Motor neuron (in vitro differentiated cells): ENCODE measurements around the gene SYNJ2. TPM values are rescaled to one million over a fixed set of nuclear protein-coding genes. Genes with fewer than 3 reads are reported as not detected.

ENCODE experiments used
- ATAC-seq, 8 experiments: fragments of 200-7000 bp; cut with Tn5 transposase; replicated peaks in 6 of 8; 2 replicates each; pipeline ENCODE4 v1.8.0; 2021; ENCODE audit warnings: mild to moderate bottlenecking in 8 of 8, moderate library complexity in 8 of 8
- H3K27ac ChIP-seq, 2 donors: fragments of 250-450 bp; sonication (Bioruptor Pico); 2 replicates each; pipeline ENCODE4 v1.9.0; 2021; ENCODE audit warnings: antibody characterized with exemption in 2 of 2, mild to moderate bottlenecking in 2 of 2, moderate library complexity in 1 of 2
- H3K4me1 ChIP-seq, 2 donors: fragments of 250-450 bp; sonication (Bioruptor Pico); replicated peaks in 1 of 2; 2 replicates each; pipeline ENCODE4 v1.6.1; 2021; ENCODE audit warnings: antibody characterized with exemption in 2 of 2, mild to moderate bottlenecking in 2 of 2, moderate library complexity in 1 of 2
- H3K4me3 ChIP-seq, 5 donors: fragments of 250-450 bp; sonication (Bioruptor Pico); 2 replicates each; pipeline ENCODE4 v1.9.0; 2021; ENCODE audit warnings: antibody characterized with exemption in 5 of 5, mild to moderate bottlenecking in 5 of 5, moderate library complexity in 4 of 5
- WGBS, 10 experiments: fragments of 450-650 bp; shearing (Covaris generic); methylation state at CpG; one replicate each; pipeline ENCODE4 v1.0.0; 2022; 5-methylcytosine and 5-hydroxymethylcytosine counted together
- in situ Hi-C, 9 experiments: fragments of 400-800 bp; cut with MboI; loops; one replicate each; pipeline ENCODE4 v1.15.0; 2021; ENCODE audit warnings: low sequenced_read_pairs in 9 of 9, low pct_unique_long_range_greater_than_20kb in 2 of 9; ENCODE audit not compliant: unreplicated experiment in 9 of 9
- total RNA-seq, 8 experiments: library from RNA; unstranded; fragments of 300-600 nt; gene quantifications; 2 replicates each; pipeline versions ENCODE4 v1.2.3 to v1.2.4, GENCODE V29; 2022

SYNJ2 gene
- total RNA-seq, 8 experiments from 2014 or later = 0.60 to 35.5 (median 2.2) TPM

- in situ Hi-C loops = loop anchor here in 1 of 9 experiments (25.0 kb wide), 1 partner anchor 752 kb away; the partner anchor contains the start of gene TMEM242
- H3K27ac ChIP-seq = no peak overlapping the region
- 80 to 100% (median 94%) methylated on average over 1 to 7 of the region's 24 CpGs; no CpG with 5 or more reads in 4 of the 10 experiments for WGBS, 10 experiments
- no peak for ATAC-seq
- no peaks in the 10 kb centered on the region for H3K4me1 ChIP-seq
- H3K4me3 ChIP-seq = no peak overlapping the region
Measured at GRCh38 chr6:158064725-158065251, 83.1 kb downstream of the SYNJ2 start.

GRCh38 chr6:158066136-158066781, 84.6 kb downstream of the SYNJ2 start:
- in situ Hi-C loops = loop anchor here in 1 of 9 experiments (25.0 kb wide), 1 partner anchor 754 kb away; the partner anchor contains the start of gene TMEM242
- ATAC-seq = no peak
- Histone ChIP-seq H3K4me3 (no peak overlapping the region), H3K4me1 (no peaks in the 10 kb centered on the region), H3K27ac (no peak overlapping the region)
- 89 to 100% (median 91%) methylated on average over 6 to 21 of the region's 23 CpGs; no CpG with 5 or more reads in 3 of the 10 experiments for WGBS, 10 experiments

GRCh38 chr6:158067436-158068015, 85.9 kb downstream of the SYNJ2 start:
- Histone ChIP-seq H3K4me3 (no peak overlapping the region), H3K27ac (no peak overlapping the region), H3K4me1 (peaks cover 0 to 2% of the 10 kb centered on the region in 2 donors)
- in situ Hi-C loops = loop anchor here in 1 of 9 experiments (25.0 kb wide), 1 partner anchor 755 kb away; the partner anchor contains the start of gene TMEM242
- 80 to 100% (median 95%) methylated on average over 2 to 7 of the region's 10 CpGs; no CpG with 5 or more reads in 2 of the 10 experiments for WGBS, 10 experiments
- ATAC-seq = no peak

- peaks cover 0 to 2% of the 10 kb centered on the region in 2 donors for H3K4me1 ChIP-seq
- H3K27ac ChIP-seq = no peak overlapping the region
- ATAC-seq = no peak
- H3K4me3 ChIP-seq = no peak overlapping the region
- in situ Hi-C loops = loop anchor here in 1 of 9 experiments (25.0 kb wide), 1 partner anchor 756 kb away; the partner anchor contains the start of gene TMEM242
- WGBS, 10 experiments = 67 to 100% (median 86%) methylated on average over 1 to 8 of the region's 10 CpGs; no CpG with 5 or more reads in 1 of the 10 experiments
Measured at GRCh38 chr6:158068156-158068892, 86.7 kb downstream of the SYNJ2 start.

GRCh38 chr6:158068893-158069799, 87.5 kb downstream of the SYNJ2 start:
- H3K27ac ChIP-seq = no peak overlapping the region

GRCh38 chr6:158069800-158070195, 88.1 kb downstream of the SYNJ2 start:
- WGBS, 10 experiments = 49 to 100% (median 78%) methylated on average over 1 to 5 of the region's 6 CpGs; no CpG with 5 or more reads in 2 of the 10 experiments
- Histone ChIP-seq H3K27ac (no peak overlapping the region), H3K4me3 (no peak overlapping the region), H3K4me1 (peaks cover 0 to 2% of the 10 kb centered on the region in 2 donors)
- ATAC-seq = no peak
- in situ Hi-C loops = loop anchor here in 1 of 9 experiments (25.0 kb wide), 1 partner anchor 757 kb away; the partner anchor contains the start of gene TMEM242

More at GRCh38 chr6:158068893-158069799, 87.5 kb downstream of the SYNJ2 start:
- Histone ChIP-seq H3K4me1 (peaks cover 0 to 2% of the 10 kb centered on the region in 2 donors), H3K4me3 (no peak overlapping the region)
- in situ Hi-C loops = loop anchor here in 1 of 9 experiments (25.0 kb wide), 1 partner anchor 757 kb away; the partner anchor contains the start of gene TMEM242
- ATAC-seq = peak in 3 of 8 experiments; percentile 59 to 88 (median 84)
- 78 to 100% (median 92%) methylated on average over 1 to 9 of the region's 14 CpGs; no CpG with 5 or more reads in 1 of the 10 experiments for WGBS, 10 experiments

GRCh38 chr6:158070513-158070912, 88.8 kb downstream of the SYNJ2 start:
- 50 to 100% (median 84%) methylated on average over 1 to 7 of the region's 10 CpGs; no CpG with 5 or more reads in 3 of the 10 experiments for WGBS, 10 experiments
- ATAC-seq = no peak
- H3K27ac ChIP-seq = no peak overlapping the region
- H3K4me1 ChIP-seq = peaks cover 0 to 2% of the 10 kb centered on the region in 2 donors
- in situ Hi-C loops = loop anchor here in 1 of 9 experiments (25.0 kb wide), 1 partner anchor 758 kb away; the partner anchor contains the start of gene TMEM242
- H3K4me3 ChIP-seq = no peak overlapping the region

GRCh38 chr6:158071121-158072082, 89.7 kb downstream of the SYNJ2 start:
- ATAC-seq = peak in 4 of 8 experiments; percentile 20 to 49 (median 28)
- Histone ChIP-seq H3K4me3 (no peak overlapping the region), H3K27ac (no peak overlapping the region), H3K4me1 (peaks cover 0 to 2% of the 10 kb centered on the region in 2 donors)
- 86 to 100% (median 96%) methylated on average over 1 to 12 of the region's 34 CpGs; no CpG with 5 or more reads in 3 of the 10 experiments for WGBS, 10 experiments
- in situ Hi-C loops = loop anchor here in 1 of 9 experiments (25.0 kb wide), 1 partner anchor 759 kb away; the partner anchor contains the start of gene TMEM242

GRCh38 chr6:158072083-158072721, 90.5 kb downstream of the SYNJ2 start:
- WGBS, 10 experiments = 0 to 40% (median 19%) methylated on average over 1 to 11 of the region's 16 CpGs; no CpG with 5 or more reads in 1 of the 10 experiments

GRCh38 chr6:158073776-158074175, 92.1 kb downstream of the SYNJ2 start:
- ATAC-seq = no peak
- Histone ChIP-seq H3K27ac (no peak overlapping the region), H3K4me1 (peaks cover 0 to 2% of the 10 kb centered on the region in 2 donors), H3K4me3 (no peak overlapping the region)
- in situ Hi-C loops = loop anchor here in 1 of 9 experiments (25.0 kb wide), 1 partner anchor 761 kb away; the partner anchor contains the start of gene TMEM242
- 40 to 100% (median 100%) methylated on average over 1 to 3 of the region's 3 CpGs; no CpG with 5 or more reads in 3 of the 10 experiments for WGBS, 10 experiments

More at GRCh38 chr6:158072083-158072721, 90.5 kb downstream of the SYNJ2 start:
- H3K4me1 ChIP-seq = peaks cover 0 to 2% of the 10 kb centered on the region in 2 donors
- H3K27ac ChIP-seq = no peak overlapping the region
- no peak overlapping the region for H3K4me3 ChIP-seq
- in situ Hi-C loops = loop anchor here in 1 of 9 experiments (25.0 kb wide), 1 partner anchor 760 kb away; the partner anchor contains the start of gene TMEM242
- ATAC-seq = peak; percentile 66 to 87 (median 82)
